ENCODE data around the gene EXOC2. TPM values are rescaled to one million over a fixed set of nuclear protein-coding genes. Genes with fewer than 3 reads are reported as not detected.

The EXOC2 gene
- total RNA-seq = 22.6 and 24.9 TPM in 2 replicates
- long read RNA-seq, full-length matches to known transcripts = 16 of 46 reads
- long read RNA-seq, partial matches to known transcripts = 22 of 46 reads
- long read RNA-seq, other reads (novel, unspliced or antisense) = 8 of 46 reads

GRCh38 chr6:692858-693722 lies at the start of gene EXOC2:
EXOC2 (minus strand) TSS chr6:693139; CDS start chr6:637818, 55,321 bp downstream.
- Mint-ChIP-seq H3K9me3 (no peaks in the 10 kb centered on the region), H3K4me3 (peak within 1 kb of the TSS; percentile 96), H3K27me3 (ENCODE audit: low read depth) (no peaks in the 10 kb centered on the region), H3K4me1 (peaks cover 21% of the 10 kb centered on the region), H3K36me3 (ENCODE audit: low read depth) (peaks cover 2% of the 10 kb centered on the region), H3K27ac (ENCODE audit: unreplicated experiment) (peak within 1 kb of the TSS; percentile 96)
- DNase-seq (ENCODE audit: low read depth, low spot score) = peak; percentile 75
- TF ChIP-seq CTCF (conservative IDR thresholded peaks at IDR 0.05) = no peak

GRCh38 chr6:741410-742339 lies 48.7 kb upstream of the EXOC2 start:
- Mint-ChIP-seq H3K36me3 (ENCODE audit: low read depth) (no peaks in the 10 kb centered on the region), H3K9me3 (peaks cover 4% of the 10 kb centered on the region), H3K4me3 (no peak overlapping the region), H3K27me3 (ENCODE audit: low read depth) (no peaks in the 10 kb centered on the region), H3K4me1 (no peaks in the 10 kb centered on the region), H3K27ac (ENCODE audit: unreplicated experiment) (no peak overlapping the region)
- no peak for DNase-seq (ENCODE audit: low read depth, low spot score)
- TF ChIP-seq CTCF (conservative IDR thresholded peaks at IDR 0.05) = no peak

GRCh38 chr6:736657-737446 lies 43.9 kb upstream of the EXOC2 start:
- H3K4me3 Mint-ChIP-seq = no peak overlapping the region
- H3K36me3 Mint-ChIP-seq (ENCODE audit: low read depth) = no peaks in the 10 kb centered on the region
- no peak for TF ChIP-seq CTCF (conservative IDR thresholded peaks at IDR 0.05)
- H3K4me1 Mint-ChIP-seq = no peaks in the 10 kb centered on the region
- H3K9me3 Mint-ChIP-seq = peaks cover 4% of the 10 kb centered on the region
- no peak for DNase-seq (ENCODE audit: low read depth, low spot score)
- no peak overlapping the region for H3K27ac Mint-ChIP-seq (ENCODE audit: unreplicated experiment)
- H3K27me3 Mint-ChIP-seq (ENCODE audit: low read depth) = no peaks in the 10 kb centered on the region

- Mint-ChIP-seq H3K9me3 (no peaks in the 10 kb centered on the region), H3K36me3 (ENCODE audit: low read depth) (no peaks in the 10 kb centered on the region), H3K27me3 (ENCODE audit: low read depth) (peaks cover 21% of the 10 kb centered on the region), H3K4me3 (no peak overlapping the region), H3K4me1 (no peaks in the 10 kb centered on the region), H3K27ac (ENCODE audit: unreplicated experiment) (no peak overlapping the region)
- TF ChIP-seq CTCF (conservative IDR thresholded peaks at IDR 0.05) = no peak
- no peak for DNase-seq (ENCODE audit: low read depth, low spot score)
Observed at GRCh38 chr6:733431-734219, 40.7 kb upstream of the EXOC2 start.

All from neural crest cell (in vitro differentiated cells).